ENCODE results near the gene EXOC4.

DNA sequence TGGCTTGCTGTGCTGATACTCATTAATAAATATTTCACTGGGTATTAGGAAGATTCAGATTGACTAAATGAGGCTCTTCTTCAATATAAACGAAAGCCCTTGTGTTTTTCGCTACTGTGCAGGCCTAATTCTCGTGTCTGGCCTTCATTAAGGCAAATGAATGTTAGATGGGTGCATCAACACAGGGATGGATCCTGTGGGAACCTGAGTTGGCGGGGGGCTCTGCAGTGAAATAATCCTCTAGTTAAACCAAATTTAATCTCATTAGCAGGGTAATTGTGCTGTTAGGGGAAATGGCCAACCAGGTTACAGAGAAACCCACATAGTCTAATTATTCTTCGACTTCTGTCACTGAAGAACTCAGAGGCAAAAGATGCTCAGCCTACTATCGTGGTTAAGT is 548.5 kb downstream of the EXOC4 start:
- TF ChIP-seq, protein P1, sequence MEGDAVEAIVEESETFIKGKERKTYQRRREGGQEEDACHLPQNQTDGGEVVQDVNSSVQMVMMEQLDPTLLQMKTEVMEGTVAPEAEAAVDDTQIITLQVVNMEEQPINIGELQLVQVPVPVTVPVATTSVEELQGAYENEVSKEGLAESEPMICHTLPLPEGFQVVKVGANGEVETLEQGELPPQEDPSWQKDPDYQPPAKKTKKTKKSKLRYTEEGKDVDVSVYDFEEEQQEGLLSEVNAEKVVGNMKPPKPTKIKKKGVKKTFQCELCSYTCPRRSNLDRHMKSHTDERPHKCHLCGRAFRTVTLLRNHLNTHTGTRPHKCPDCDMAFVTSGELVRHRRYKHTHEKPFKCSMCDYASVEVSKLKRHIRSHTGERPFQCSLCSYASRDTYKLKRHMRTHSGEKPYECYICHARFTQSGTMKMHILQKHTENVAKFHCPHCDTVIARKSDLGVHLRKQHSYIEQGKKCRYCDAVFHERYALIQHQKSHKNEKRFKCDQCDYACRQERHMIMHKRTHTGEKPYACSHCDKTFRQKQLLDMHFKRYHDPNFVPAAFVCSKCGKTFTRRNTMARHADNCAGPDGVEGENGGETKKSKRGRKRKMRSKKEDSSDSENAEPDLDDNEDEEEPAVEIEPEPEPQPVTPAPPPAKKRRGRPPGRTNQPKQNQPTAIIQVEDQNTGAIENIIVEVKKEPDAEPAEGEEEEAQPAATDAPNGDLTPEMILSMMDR (IDR thresholded peaks at IDR 0.05; ENCODE audit: low read length), result no peak
- no peak for TF ChIP-seq EZH2 (IDR thresholded peaks at IDR 0.05; ENCODE audit: borderline replicate concordance, low read length)

Data from OCI-LY1 (cell line).